Fibroblast of villous mesenchyme (primary cell): ENCODE data around the gene ZYG11A. TPM values are rescaled to one million over a fixed set of nuclear protein-coding genes. Genes with fewer than 3 reads are reported as not detected.
"Not testable (repeated sequence)": the region's sequence is repeated elsewhere in the genome, so short reads cannot be mapped to it uniquely, and the experiment has no call there.

Source experiments
- DNase-seq: peaks from one replicate; pipeline ENCODE4 v3.0.0-alpha.2; 2010; ENCODE audit warnings: low read depth
- H3K4me3 ChIP-seq: 2 replicates; pipeline ENCODE4 v1.5.1; 2011; ENCODE audit warnings: low read depth, mild to moderate bottlenecking, low read length
- CTCF ChIP-seq: IDR thresholded peaks from 2 replicates; pipeline ENCODE4 v1.5.1; 2012; ENCODE audit warnings: low read depth, mild to moderate bottlenecking, low read length; ENCODE audit not compliant: insufficient read depth
- total RNA-seq: library from RNA; depleted of rRNA; stranded (reverse); fragments of >200 nt; gene quantifications from 2 replicates; pipeline ENCODE4 v1.2.3, GENCODE V29; 2012

Gene ZYG11A
- total RNA-seq, 1 donor, result 1.7 TPM

- no peak overlapping the region for H3K4me3 ChIP-seq
- peak; percentile 22 for DNase-seq
- peak; percentile 33 for TF ChIP-seq CTCF
Observed at GRCh38 chr1:52825868-52826267, 16.7 kb upstream of the ZYG11A start.

DNA sequence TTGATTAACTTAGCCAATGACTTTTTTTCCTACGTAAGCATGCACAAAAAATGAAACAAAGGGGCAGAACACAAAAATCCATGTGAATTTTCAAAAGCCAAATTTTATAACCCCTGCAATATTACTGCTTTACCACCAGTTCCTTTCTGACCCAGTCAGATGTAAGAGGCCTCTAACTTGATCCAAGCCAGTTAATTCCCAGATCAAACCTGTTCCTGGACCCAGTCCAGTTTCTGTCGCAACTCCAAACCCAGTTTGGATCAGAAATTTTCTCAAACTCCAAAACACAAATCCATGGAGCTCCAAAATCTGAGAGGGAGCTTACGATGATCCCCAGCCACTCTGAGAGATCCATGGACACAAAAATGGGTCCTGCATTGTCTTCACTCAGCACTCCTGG is 7.8 kb upstream of the ZYG11A start:
- TF ChIP-seq CTCF, result no peak
- no peak overlapping the region for H3K4me3 ChIP-seq
- DNase-seq, result no peak

DNA sequence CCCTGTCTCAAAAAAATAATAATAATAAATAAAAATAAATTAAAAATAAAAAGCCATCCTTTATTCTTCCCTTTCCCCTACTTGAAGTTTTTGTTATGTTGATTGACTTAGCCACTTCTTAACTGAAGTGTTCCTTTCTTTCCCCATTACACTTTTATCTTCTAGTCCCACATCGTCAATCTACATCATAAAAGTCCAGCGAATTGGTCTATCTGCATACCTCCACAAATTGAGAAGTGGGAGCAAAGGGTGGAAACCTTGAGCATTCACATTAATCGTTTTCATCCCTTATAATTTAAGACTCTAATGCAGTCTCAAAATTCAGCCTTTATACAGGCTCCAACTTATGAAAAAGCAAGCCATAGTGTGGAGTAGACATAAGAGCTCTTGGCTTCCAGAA is 6.5 kb upstream of the ZYG11A start:
- no peak for TF ChIP-seq CTCF
- no peak overlapping the region for H3K4me3 ChIP-seq
- DNase-seq, result no peak

DNA sequence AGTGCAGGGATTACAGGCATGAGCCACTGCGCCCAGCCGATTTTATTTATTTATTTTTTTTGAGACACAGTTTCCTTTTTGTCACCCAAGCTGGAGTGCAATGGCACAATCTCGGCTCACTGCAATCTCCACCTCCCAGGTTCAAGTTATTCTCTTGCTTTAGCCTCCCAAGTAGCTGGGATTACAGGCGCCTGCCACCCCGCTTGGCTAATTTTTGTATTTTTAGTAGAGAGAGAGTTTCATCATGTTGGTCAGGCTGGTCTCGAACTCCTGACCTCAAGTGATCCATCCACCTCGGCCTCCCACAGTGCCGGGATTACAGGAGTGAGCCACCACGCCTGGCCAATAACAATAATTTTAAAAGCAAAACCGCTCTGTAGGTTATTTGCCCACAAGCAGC is 3.4 kb upstream of the ZYG11A start:
- not testable (repeated sequence) for H3K4me3 ChIP-seq

GRCh38 chr1:52845119-52845518 is 2.6 kb downstream of the ZYG11A start:
- not testable (repeated sequence) for DNase-seq, H3K4me3 ChIP-seq

More for the DNA sequence above, 3.4 kb upstream of the ZYG11A start:
- not testable (repeated sequence) for DNase-seq

GRCh38 chr1:52848423-52848822 is 5.9 kb downstream of the ZYG11A start:
- H3K4me3 ChIP-seq, result no peak overlapping the region
- no peak for DNase-seq
- no peak for TF ChIP-seq CTCF

DNA sequence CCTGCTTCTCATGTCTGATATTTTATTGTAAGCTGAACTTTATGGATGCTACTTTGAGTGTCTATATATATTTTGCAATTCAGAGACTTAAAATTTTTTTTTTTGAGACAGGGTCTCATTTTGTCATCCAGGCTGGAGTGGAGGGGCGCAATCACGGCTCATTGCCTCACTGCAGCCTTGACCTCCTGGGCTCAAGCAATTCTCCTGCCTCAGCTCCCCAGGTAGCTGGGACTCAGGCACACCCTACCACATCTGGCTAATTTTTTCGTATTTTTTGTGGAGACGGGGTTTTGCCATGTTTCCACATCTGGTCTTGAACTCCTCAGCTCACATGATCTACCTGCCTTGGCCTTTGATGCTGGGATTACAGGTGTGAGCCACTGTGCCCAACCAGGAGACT is 8.4 kb downstream of the ZYG11A start:
- no peak for DNase-seq
- no peak for TF ChIP-seq CTCF
- H3K4me3 ChIP-seq, result no peak overlapping the region

DNA sequence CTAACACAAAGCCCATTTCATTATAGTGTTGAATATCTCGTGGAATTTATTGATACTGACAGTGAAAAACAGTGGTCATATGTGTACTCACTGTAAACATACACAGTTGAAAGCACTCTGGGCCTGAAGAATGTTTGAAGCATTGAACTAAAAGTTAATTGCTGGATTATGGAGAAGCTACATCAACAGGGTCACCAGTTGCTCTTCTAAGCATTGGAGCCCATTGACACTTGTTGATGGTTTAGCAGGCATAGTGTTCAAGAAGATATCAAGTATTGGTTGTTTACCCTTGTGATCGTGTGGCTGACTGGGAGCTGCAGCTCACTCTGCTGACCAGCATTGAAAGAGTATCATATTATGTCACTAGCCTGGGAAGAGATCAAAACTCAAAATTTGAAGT is 10.3 kb downstream of the ZYG11A start:
- DNase-seq, result no peak
- H3K4me3 ChIP-seq, result no peak overlapping the region
- TF ChIP-seq CTCF, result no peak
